ENCODE measurements around the gene TBX4. TPM values are rescaled to one million over a fixed set of nuclear protein-coding genes. Genes with fewer than 3 reads are reported as not detected.
A peak's percentile ranks its signal among the peaks of the same experiment; 100 is the strongest.
"Not testable (repeated sequence)": the region's sequence is repeated elsewhere in the genome, so short reads cannot be mapped to it uniquely, and the experiment has no call there.

Gene TBX4
- total and polyA plus RNA-seq, 9 of the 15 experiments (the other 6 are each of a cell fraction or from before 2014, with no cell fraction given) = not detected

DNA sequence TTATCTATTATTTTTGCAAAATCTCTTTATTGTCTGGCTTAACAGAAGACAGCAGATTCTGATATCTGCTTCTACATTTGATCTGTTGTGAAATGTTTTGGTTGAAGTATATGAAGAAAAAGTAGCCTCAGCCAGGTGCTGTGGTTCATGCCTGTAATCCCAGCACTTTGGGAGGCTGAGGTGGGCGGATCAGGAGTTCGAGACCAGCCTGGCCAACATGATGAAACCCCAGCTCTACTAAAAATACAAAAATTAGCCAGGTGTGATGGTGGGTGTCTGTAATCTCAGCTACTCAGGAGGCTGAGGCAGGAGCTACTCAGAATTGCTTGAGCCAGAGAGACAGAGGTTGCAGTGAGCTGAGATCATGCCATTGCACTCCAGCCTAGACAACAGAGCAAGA lies 75.2 kb downstream of the TBX4 start:
- H3K27ac ChIP-seq (ENCODE audit: extremely low read depth, low read depth, low read length); H3K9me3 ChIP-seq (replicated peaks; ENCODE audit: control insufficient read depth, insufficient read depth, low read depth, low read length); H2AFZ ChIP-seq (ENCODE audit: low read depth, low read length); H3K79me2 ChIP-seq (ENCODE audit: control insufficient read depth, insufficient read depth, low read length); BruUV-seq (replicated peaks); H4K20me1 ChIP-seq (replicated peaks; ENCODE audit: control insufficient read depth, insufficient read depth, low read length); H3K36me3 ChIP-seq (ENCODE audit: control insufficient read depth, insufficient read depth, low read length); H3K9ac ChIP-seq (ENCODE audit: insufficient read depth in 1 of 2, low read depth in 2 of 2, low read length in 2 of 2); intact Hi-C loops (cut with micrococcal nuclease); POLR2A ChIA-PET; H3K9me1 ChIP-seq (ENCODE audit: control insufficient read depth, insufficient read depth, low read length); DNase-seq (ENCODE audit: extremely low read depth in 1 of 4, low spot score in 3 of 4); H3K4me2 ChIP-seq (ENCODE audit: insufficient read depth, low read length); ATAC-seq; H3K4me3 ChIP-seq; CTCF ChIA-PET (ENCODE audit: low intra/inter-chr PET ratio); H3K4me1 ChIP-seq (replicated peaks in 1 of 2; ENCODE audit: control insufficient read depth in 2 of 2, insufficient read depth in 2 of 2, low read length in 2 of 2); in situ Hi-C loops (cut with MboI); H3K27me3 ChIP-seq (ENCODE audit: control insufficient read depth in 2 of 2, insufficient read depth in 2 of 2, low read length in 2 of 2); FAIRE-seq: not testable (repeated sequence)
- 4% methylated on average over 2 of the region's 2 CpGs for WGBS (ENCODE audit: insufficient coverage, low coverage, missing lambda C conversion rate)
- TF ChIP-seq, protein P1, sequence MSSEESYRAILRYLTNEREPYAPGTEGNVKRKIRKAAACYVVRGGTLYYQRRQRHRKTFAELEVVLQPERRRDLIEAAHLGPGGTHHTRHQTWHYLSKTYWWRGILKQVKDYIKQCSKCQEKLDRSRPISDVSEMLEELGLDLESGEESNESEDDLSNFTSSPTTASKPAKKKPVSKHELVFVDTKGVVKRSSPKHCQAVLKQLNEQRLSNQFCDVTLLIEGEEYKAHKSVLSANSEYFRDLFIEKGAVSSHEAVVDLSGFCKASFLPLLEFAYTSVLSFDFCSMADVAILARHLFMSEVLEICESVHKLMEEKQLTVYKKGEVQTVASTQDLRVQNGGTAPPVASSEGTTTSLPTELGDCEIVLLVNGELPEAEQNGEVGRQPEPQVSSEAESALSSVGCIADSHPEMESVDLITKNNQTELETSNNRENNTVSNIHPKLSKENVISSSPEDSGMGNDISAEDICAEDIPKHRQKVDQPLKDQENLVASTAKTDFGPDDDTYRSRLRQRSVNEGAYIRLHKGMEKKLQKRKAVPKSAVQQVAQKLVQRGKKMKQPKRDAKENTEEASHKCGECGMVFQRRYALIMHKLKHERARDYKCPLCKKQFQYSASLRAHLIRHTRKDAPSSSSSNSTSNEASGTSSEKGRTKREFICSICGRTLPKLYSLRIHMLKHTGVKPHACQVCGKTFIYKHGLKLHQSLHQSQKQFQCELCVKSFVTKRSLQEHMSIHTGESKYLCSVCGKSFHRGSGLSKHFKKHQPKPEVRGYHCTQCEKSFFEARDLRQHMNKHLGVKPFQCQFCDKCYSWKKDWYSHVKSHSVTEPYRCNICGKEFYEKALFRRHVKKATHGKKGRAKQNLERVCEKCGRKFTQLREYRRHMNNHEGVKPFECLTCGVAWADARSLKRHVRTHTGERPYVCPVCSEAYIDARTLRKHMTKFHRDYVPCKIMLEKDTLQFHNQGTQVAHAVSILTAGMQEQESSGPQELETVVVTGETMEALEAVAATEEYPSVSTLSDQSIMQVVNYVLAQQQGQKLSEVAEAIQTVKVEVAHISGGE (CRISPR knock-in tag; IDR thresholded peaks at IDR 0.05) = peak in 1 of 3 experiments; percentile 90; a peak in 2 of 6 replicates

DNA sequence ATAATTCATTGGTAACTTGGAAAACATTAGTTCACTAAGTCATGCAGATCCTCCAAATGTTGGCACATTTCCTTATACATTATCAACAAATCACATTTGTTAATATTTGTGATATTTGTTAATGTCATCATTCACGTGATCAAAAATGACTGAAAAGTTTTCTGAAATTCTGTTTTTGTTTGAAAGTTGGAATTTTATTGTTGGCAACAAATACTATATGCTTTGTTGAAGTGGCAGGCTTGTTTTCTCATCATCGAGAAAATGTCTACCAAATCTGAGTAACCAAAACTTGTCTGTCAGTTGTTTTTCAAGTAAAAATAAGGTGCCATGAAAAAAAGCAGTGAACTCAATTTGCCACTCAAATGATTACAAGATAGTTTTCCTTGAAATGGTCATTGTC lies 75.9 kb downstream of the TBX4 start:
- peaks cover 2 to 3% of the 10 kb centered on the region in 2 experiments; a peak in 3 of 5 replicates for H3K27me3 ChIP-seq (ENCODE audit: control insufficient read depth in 2 of 2, insufficient read depth in 2 of 2, low read length in 2 of 2)
- H3K4me1 ChIP-seq (replicated peaks in 1 of 2; ENCODE audit: control insufficient read depth in 2 of 2, insufficient read depth in 2 of 2, low read length in 2 of 2) = no peaks in the 10 kb centered on the region
- no peak overlapping the region for H2AFZ ChIP-seq (ENCODE audit: low read depth, low read length)
- no peak overlapping the region for H3K4me2 ChIP-seq (ENCODE audit: insufficient read depth, low read length)
- H4K20me1 ChIP-seq (replicated peaks; ENCODE audit: control insufficient read depth, insufficient read depth, low read length) = no peaks in the 10 kb centered on the region
- FAIRE-seq = no peak
- no peaks in the 10 kb centered on the region for H3K79me2 ChIP-seq (ENCODE audit: control insufficient read depth, insufficient read depth, low read length)
- no TSS peak for BruUV-seq (replicated peaks)
- ChIA-PET POLR2A (no interaction called here), CTCF (ENCODE audit: low intra/inter-chr PET ratio) (no interaction called here)
- ATAC-seq = no peak
- H3K4me3 ChIP-seq = no peak overlapping the region
- no peak overlapping the region for H3K9ac ChIP-seq (ENCODE audit: insufficient read depth in 1 of 2, low read depth in 2 of 2, low read length in 2 of 2)
- H3K9me1 ChIP-seq (ENCODE audit: control insufficient read depth, insufficient read depth, low read length) = no peaks in the 10 kb centered on the region
- in situ Hi-C loops (cut with MboI) = no loop called here
- 3% methylated on average over 2 of the region's 2 CpGs for WGBS (ENCODE audit: insufficient coverage, low coverage, missing lambda C conversion rate)
- no peak overlapping the region for H3K27ac ChIP-seq (ENCODE audit: extremely low read depth, low read depth, low read length)
- H3K9me3 ChIP-seq (replicated peaks; ENCODE audit: control insufficient read depth, insufficient read depth, low read depth, low read length) = no peaks in the 10 kb centered on the region
- DNase-seq (ENCODE audit: extremely low read depth in 1 of 4, low spot score in 3 of 4) = no peak
- no peaks in the 10 kb centered on the region for H3K36me3 ChIP-seq (ENCODE audit: control insufficient read depth, insufficient read depth, low read length)
- intact Hi-C loops (cut with micrococcal nuclease) = no loop called here
- TF ChIP-seq, protein P1 (CRISPR knock-in tag; IDR thresholded peaks at IDR 0.05) = peak in 1 of 3 experiments; percentile 84; a peak in 2 of 6 replicates
- TF ChIP-seq TARDBP (IDR thresholded peaks at IDR 0.05) (no peak), NFIC (IDR thresholded peaks at IDR 0.05) (no peak), CREB1 (IDR thresholded peaks at IDR 0.05) (no peak), CREB1 (CRISPR knock-in tag; IDR thresholded peaks at IDR 0.05) (no peak), ARID2 (IDR thresholded peaks at IDR 0.05) (no peak), MAFF (IDR thresholded peaks at IDR 0.05; ENCODE audit: low read length) (no peak), EWSR1 (IDR thresholded peaks at IDR 0.05; ENCODE audit: borderline replicate concordance, low read depth, partially characterized antibody) (peak; percentile 47), TBL1XR1 (IDR thresholded peaks at IDR 0.05; ENCODE audit: low read length in 2 of 2) (no peak), SIN3B (IDR thresholded peaks at IDR 0.05; ENCODE audit: low read depth) (no peak)

Data from K562 (cell line).